ENCODE data around the gene DENND2D.

Gene DENND2D

DNA sequence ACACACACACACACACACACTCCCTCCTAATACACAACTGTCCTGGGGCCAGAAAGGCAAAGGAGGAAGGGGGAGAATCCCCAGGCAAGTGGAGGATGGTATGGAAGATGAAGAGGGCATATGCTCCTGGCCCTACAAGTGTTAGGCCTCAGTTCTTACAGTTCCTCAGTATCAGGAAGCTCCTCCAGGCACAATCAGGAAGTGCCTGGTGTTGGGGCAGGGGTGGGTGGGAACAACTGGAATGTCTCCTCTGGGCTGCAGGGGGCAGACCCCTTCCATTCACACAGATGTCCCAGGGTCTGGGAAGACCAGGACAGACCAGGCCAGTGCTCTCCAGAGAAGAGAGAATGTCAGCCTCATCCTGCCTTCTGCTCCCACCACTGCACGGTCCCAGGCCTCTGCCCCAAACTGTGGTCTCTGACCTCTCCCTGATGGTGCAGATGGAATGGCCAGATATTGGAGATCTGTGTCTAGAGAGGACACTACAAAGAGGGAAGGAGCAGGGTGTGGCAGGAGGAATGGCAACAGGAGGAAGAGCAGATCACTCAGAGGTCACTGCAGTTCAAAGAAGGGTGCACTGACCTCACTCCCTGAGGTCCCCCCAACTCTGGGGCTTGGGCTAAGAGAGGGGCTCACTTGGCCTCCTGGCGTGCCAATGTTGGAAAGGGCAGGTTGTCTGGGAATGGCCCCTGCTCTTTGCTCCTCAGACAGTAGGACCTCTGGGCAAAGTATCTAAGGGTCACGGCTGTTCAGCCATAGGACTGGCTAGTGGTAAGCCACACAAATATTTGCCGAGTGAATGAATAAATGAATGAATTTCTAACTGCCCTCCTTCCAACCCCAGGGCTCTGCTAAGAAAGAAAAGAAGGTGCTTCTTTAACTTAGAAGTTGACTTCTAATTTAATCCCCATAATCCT lies 2.5 kb upstream of the DENND2D start:
- no peak for DNase-seq

DNA sequence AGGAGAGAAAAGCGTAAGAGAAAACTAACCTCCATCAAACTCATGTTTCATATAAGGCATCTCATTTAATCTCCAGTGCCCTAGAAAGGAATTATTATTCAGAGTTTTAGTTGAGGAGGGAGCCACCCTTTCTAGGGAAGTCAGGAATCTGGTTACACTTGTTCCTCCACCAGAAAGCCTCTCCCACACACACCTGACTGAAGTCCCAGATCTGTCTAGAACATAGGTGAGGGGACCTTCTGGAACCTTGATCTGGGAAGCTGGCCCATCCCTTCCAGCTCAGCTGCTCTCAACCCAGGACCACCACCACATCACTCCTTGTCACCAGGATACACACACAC lies 1.9 kb upstream of the DENND2D start:
- no peak for DNase-seq

DNA sequence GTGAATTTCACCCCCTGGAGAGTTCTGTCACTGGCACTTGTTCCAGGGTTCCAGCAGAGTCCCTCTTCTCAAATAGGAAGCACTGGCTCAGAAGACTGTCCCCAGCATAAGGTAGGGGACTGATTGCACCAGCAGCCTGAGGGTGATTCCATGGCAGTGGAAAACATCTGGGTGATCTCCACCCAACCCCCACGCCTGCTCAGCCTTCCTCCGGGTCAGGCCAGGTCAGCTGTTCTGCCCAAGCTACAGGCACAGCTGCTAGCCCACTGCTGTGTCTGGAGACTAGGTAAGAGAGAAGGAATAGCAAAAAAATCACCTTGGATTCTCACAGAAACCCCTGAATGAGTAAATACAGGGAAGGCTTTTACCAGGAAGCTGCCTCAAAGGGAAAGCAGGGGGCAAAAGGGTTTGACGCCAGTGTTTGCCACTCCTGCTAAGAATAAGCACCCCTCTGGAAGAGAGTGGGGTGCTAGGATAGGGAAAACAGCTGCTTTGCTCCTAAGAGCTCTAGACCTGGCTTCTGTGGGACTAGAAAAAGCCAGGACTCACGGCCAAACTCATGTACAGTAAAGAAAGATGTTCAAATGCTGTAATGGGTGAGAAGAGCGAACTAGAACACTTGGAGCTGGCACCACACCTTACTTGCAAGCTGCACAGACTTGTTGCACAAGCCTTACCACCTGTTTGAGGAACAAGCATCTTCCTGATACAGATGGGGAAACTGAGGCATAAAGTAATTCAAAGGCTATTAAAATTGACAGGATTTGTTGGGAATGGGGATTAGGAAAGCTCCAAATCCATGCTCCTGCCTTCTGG lies 1.0 kb upstream of the DENND2D start:
- DNase-seq: no peak

GRCh38 chr1:111200802-111201161 lies 336 bp upstream of the DENND2D start:
- no peak for DNase-seq

- no peak for DNase-seq
These were observed 1.1 kb downstream of the DENND2D start for GRCh38 chr1:111199329-111199728.

GRCh38 chr1:111198836-111199235 lies 1.6 kb downstream of the DENND2D start:
- no peak for DNase-seq

- no peak for DNase-seq
These were observed 2.7 kb downstream of the DENND2D start for GRCh38 chr1:111197598-111198284.

GRCh38 chr1:111196213-111196612 lies 4.2 kb downstream of the DENND2D start:
- no peak for DNase-seq

DNA sequence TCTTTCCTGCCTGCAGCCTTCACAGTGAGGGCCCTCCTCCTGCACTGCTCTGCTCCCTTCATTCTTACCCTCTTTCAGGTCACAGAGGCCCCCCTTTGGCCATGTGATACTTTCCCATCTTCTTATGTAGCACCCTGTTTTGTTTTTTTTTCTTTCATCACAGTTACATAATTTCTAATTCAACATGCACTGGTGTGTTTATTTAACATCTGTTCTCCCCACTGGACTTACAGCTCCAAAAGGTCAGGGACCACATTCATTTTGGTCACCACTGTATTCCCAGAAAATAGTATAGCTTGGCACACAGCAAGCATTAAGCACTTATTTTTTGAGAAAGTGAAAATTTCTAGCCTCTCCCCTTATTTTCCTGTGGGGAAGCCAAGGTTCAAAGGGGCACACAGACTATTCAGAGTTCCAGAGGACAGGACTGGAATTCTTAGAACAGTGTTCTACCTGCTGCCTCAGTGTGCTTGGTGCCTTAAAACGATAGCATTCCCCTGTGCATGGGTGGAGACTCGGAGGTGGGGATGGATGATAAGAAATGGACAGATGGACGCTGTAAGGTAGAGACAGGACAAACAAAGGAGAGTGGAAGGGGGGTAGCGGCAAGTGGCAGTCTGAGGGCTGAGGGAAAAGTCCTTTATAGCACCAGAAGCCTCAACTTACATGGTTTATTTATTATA lies 5.3 kb downstream of the DENND2D start:
- no peak for DNase-seq

GRCh38 chr1:111193712-111194480 lies 6.5 kb downstream of the DENND2D start:
- no peak for DNase-seq

DNA sequence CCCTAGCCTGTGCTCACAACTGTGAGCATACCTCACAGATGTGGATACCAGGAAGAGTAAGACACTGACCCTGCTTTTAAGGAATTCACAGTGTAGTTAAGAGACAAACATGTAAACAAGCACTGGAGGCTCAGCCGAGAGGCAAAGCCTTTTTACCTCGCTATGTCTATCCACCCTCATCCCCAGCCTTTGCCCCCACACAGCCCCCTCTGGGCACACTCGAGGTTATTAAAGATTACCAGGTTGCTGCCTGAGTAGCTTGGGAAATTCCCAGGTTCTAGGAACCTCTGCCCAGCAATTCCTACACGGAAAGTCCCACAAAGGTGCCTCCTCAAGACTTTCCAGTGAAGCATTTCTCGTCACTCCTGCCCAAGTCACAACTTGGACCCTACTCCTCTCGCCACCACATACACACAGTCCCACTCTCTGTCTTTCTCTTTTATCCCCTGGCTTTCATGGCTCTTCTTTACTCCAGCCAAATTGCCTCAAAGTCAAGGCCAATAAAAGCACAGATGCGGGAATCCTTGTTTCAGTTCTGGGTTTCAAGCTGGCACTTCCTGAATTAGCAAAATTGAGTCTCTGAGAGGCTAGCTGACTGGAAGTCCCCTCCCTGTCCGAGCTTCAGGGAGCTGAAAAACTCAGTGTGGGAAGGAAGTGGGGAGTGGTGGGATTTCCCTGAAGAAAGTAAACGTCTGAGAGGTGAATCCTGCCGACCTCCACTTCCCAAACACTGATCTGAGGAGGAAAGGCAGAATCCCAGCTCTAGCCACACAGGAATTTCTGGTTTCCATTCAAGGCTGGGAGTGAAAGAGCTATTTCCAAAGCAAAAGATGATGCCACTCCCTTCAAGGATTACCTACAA lies 7.6 kb downstream of the DENND2D start:
- no peak for DNase-seq

GRCh38 chr1:111192074-111192473 lies 8.4 kb downstream of the DENND2D start:
- no peak for DNase-seq

- no peak for DNase-seq
These were observed 8.9 kb downstream of the DENND2D start for GRCh38 chr1:111191496-111191895.

DNA sequence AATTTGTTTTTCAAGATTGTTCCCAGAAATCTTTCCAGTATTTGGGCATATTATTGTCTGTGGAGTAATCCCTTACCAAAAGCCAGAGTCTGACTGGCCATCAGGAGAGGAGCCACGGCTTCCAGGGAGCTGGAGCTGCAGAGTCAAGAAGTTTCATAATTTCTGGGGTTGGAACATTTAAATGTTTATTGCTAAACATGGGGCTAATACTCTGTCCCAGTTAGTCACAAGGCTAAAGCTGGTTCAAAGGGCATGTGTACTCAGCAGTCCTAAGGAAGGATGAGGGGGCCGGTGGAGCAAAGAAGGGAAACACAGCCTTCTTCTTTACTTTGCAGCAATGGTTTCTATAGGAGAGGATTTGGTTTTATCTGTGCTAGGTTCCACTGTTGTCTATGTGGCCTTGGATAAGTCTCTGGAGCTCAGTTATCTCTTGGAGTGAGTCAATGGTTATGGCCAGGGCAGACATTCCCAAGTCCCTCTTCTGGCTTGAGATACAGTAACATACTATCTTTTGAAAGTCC lies 9.5 kb downstream of the DENND2D start:
- no peak for DNase-seq

GRCh38 chr1:111184663-111185062 lies 15.8 kb downstream of the DENND2D start:
- no peak for DNase-seq

- no peak for DNase-seq
These were observed 17.0 kb downstream of the DENND2D start for GRCh38 chr1:111183308-111184069.

- no peak for DNase-seq
These were observed 18.4 kb downstream of the DENND2D start for GRCh38 chr1:111182052-111182451.

- no peak for DNase-seq
These were observed 20.4 kb downstream of the DENND2D start for GRCh38 chr1:111179968-111180533.

GRCh38 chr1:111176678-111177077 lies 23.8 kb downstream of the DENND2D start:
- DNase-seq: no peak

DNA sequence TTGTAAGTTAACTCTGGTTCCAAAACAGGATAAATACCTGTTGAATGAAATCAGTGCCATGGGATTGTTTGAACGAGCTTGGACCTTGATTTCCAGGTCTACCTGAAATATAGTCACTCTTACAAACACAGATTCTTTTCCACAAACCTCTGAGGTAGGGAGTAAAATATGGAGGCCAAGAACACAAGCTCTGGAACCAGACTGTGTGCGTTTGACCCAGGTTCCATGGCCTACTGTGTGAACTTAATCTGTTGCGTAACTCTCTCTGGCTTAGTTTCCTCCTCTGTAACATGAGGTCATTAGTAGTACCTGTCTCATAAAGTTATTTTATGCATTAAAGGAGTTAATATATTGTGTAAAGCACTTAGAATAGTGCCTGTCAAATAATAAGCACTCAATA lies 25.1 kb downstream of the DENND2D start:
- DNase-seq: no peak
